Stimulated activated CD8-positive, alpha-beta memory T cell treated with anti-CD3 and anti-CD28 coated beads, Interleukin-4, amount 100 ng/mL, for 1 hour (primary cell): Measurements from ENCODE around the gene CYTH3.
"Not testable (repeated sequence)": the region's sequence is repeated elsewhere in the genome, so short reads cannot be mapped to it uniquely, and the experiment has no call there.

Source experiments
- DNase-seq, 2 donors: peaks; one replicate each; pipeline ENCODE4 v3.0.0-alpha.2; 2020; ENCODE audit warnings: low read depth in 2 of 2, low spot score in 1 of 2

CYTH3 gene

DNA sequence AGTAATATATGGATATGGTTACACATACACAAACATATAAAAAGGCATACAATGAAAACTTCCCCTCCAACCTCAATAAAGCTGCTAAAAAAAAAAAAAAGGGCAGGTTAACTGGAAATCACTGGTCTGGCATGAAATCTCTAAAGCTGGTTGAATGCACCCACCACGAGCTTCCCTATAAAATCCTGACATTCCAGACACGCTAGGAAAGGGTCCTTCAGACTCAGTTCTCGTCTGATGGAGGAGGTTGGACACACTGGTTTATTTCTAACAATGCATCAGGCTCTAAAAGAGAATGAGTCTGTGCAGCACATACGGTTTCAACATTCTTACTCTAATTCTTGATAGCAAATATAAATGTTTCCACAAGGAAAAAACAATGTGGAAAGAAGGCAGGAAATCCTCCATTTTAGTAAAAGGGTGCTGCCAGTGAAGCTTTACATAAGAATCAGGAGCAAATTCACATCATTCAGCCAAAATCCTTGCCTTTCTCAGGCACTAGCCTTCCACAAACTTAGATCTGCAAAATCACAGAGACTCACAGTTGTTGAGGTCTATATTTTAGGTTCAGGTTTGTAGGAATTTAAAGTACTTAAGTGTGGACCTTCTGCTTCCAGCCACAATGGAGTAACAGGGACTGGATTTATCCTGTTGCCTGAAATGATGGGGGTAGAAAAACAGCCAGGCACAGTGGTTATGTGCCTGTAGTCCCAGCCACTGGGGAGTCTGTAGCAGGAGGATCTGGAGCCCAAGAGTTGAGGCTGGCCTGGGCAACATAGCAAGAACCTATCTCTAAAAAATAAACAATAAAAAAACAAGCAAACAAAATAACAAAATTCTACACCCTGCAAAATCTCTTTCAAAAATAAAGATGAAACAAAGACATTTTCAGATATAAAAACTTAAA lies 73.5 kb downstream of the CYTH3 start:
- DNase-seq = no peak

DNA sequence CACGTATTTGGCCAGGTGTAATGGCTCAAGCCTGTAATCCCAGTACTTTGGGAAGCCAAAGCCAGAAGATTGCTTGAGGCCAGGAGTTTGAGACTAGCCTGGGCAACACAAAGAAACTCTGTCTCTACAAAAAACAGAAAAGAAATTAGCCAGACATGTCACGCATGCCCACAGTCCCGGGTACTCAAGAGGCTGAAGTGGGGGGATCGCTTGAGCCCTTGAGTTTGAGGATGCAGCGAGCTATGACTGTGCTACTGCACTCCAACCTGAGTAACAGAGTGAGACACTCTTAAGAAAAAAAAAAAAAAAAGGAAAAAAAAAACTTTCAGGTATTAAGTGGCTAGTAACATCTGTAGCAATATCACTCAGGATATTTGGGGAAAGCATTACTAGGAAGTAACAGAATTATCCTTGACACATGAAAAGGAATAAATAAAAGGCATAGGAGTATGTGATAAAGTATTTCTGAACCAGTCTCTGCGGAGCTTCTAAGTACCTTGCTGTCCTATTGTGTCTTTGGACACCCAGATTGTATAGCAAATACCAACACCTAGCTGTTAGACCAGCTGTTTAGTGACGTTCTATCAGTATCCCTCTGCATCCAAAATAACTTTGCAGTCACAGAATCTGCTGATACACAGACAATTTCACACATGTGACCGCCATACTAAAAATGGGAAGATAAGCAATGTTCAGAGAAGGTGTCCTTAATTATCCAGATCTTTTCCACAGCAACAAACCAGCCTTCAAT lies 74.4 kb downstream of the CYTH3 start:
- no peak for DNase-seq

DNA sequence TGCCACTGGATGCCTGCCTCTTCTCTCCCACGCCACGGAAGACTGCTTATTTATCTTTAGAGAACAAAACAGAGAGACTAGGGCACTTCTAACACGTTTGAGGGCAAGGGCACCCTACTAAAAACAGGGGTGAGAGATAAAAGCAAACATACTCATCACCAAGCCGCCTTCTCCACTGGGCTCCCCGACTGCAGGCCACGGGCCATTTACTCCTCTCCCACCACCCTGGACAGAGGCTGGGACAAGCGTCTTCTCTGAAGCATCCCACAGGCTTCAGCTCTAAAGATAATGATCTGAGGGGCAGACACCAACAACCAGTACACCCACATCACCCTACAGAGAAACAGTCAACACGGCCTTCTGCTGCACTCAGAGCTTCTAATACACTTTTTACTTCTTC lies 78.7 kb downstream of the CYTH3 start:
- DNase-seq = no peak

DNA sequence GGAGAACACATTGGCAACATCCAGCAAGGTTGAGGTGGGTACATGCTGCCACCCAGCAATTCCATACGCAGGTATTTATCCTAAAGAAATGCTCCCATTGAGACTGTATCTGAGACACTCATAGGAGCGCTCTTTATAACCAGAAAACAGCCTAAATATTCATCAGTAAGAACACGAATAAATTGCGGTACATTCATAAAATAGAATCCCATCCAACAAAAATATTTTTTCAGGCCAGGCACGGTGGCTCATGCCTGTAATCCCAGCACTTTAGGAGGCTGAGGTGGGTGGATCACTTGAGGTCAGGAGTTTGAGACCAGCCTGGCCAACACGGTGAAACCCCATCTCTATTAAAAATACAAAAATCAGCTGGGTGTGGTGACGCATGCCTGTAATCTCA lies 81.9 kb downstream of the CYTH3 start:
- not testable (repeated sequence) for DNase-seq

DNA sequence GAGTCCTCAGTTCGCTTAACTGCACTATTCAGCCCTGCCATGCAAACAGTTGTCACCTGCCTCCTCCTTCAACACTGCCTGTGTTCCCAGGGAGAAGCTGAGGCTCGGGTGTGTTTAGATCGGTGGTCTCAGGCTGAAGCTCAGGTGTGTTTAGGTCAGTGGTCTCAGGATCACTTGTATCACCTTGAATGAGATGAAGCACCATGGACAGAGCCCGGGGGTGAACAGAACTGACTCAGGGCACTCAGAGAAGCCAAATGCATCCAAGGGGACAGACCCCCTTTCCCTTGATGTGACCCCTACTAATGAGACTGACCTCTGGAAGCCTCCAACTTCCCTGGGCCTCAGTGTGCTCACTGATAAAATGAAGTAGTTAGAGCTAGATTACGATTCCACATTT lies 84.0 kb downstream of the CYTH3 start:
- DNase-seq = no peak

DNA sequence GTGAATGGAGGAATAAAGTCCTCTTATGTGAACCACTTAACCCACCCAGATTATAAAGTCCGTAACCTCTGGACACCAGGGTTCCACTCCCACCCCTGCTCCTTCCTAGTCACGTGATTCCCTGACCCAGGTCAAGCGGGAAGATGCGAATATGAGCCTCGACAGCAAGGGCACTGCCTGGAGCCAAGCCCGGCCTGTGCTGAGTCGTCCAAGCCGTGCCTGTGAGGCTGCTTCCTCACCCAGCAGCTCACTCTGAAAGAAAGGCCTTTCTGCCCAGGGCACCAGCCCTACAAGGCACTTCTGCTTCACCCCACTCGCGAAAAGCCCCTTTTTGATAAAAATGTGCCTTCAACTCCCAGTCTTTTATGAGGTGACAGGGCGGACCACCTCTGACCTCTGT lies 85.8 kb downstream of the CYTH3 start:
- no peak for DNase-seq

DNA sequence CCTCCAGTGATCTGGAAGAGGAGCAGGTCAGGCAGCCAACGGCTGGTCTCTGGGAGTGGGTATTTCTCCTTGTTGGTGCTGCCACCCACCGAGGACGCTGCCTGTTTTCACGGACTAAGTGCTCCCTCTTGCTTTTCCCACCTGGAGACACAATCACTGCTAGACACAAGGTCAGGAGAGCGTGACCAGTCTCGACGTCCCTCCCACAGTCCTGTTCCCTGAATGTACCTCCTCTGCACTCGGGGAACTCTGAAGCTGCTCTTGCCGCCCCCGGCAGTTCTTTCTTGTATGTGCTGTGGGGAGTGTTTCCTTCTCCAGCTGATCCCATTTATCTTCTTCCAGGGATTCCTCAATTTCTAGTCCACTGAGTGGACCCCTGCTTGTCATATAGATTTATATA lies 89.4 kb downstream of the CYTH3 start:
- DNase-seq = no peak

DNA sequence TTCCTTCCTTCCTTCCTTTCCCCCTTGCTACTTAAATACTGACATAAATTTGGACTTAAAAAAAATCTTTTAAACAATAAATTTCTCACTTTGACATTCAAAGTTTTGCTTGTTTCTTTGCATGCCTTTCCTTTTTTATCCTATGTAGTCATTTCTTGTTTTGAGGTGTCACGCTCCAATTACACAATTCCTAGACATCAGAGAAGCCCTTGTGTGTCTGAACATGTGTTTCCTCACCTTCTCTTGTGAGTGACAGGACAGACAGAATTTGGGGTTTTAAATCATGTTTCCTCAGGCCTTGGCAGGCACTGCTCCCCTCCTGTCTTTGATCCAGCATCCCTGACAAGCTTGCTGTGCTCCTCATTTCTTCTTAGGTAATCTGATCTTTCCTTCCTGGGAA lies 91.3 kb downstream of the CYTH3 start:
- no peak for DNase-seq

DNA sequence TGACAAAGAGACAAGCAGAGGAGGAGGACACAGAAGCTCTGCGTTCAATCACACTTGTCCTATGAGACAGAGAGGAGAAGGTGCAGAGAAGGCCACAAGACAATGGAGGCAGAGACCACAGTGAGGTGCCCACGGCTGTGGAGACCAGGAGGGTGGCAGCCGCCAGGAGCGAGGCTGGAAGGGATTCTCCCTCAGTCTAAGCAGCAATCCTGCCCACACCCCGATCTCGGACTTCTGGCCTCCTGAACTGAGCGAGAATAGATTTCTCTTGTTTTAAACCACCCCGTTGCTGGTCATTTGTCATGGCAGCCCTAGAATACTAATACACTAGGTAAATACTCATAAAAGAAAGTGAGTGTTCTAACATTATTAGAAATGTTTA lies 92.1 kb downstream of the CYTH3 start:
- no peak for DNase-seq

DNA sequence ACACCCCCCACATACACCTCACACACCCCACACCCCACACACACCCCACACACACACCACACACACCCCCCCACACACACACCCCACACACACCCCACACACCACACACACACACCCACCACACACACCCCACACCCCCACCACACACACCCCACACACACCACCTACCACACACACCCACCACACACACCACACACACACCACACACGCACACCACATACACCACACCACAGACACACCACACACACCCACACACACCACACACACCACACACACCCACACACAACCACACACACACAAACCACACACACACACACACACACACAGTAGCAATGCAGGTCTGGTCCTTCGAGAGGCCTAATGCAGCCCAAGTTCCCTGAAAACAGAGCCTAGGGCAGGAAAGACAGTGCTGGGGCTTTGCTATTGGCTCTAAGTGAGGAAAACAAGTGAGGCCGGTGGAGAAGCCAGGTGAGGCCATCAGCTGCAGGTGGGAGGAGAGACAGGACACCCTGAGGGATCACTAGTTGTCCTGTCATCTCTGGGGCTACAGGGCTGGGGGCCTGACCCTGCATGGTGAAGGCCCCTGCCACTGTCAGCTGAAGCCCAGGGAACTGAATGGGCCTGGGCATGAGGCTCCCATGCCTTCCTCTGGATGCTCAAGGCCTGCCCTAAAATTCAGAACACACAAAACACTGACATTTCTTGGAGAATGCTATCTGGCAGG lies 92.6 kb downstream of the CYTH3 start:
- no peak for DNase-seq

DNA sequence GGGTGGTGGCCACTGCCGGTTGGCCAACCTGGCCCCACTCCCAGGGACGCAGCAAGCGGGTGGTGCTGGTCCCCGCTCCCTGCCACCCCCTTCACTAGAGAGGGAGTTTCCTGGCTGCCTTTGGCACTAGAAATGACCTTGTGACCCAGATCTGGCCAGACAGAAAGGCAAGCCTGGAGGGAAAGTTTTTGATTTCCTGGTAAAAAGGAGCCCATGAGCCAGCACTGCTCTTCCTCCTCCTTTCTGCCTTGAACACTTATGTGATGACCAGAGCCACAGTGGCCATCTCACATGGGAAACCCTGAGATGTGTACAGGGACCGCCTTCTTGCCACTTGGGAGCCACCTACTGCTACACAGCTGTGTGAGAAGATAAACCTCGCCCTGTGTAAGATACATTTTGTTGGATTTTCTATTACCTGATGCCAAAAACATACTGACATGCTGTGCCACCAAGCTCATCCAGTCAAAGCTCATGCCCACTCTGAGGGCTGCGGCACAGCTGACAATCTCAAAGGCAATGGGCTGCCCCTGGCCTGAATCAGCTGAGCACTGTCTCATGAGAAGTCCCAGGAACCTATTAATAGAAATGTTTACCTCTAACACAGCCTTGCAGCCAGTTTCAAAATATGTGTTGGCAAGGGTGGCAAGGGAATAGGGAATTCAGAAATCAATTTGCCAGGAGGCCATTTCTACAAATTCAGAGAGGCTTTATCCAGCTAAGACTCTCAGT lies 94.0 kb downstream of the CYTH3 start:
- no peak for DNase-seq

DNA sequence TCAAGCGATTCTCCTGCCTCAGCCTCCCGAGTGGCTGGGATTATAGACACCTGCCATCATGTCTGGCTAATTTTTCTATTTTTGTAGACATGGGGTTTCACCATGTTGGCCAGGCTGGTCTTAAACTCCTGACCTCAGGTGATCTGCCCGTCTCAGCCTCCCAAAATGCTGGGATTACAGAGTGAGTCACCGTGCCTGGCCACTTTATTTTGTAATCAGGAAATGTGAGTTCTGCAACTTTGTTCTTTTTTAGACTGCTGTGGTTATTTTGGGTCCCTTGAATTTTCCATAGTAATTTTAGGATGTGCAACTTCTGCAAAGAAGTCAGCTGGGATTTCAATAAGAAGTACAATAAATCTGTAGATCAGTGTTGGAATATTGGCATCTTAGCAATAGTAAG lies 96.8 kb downstream of the CYTH3 start:
- no peak for DNase-seq

DNA sequence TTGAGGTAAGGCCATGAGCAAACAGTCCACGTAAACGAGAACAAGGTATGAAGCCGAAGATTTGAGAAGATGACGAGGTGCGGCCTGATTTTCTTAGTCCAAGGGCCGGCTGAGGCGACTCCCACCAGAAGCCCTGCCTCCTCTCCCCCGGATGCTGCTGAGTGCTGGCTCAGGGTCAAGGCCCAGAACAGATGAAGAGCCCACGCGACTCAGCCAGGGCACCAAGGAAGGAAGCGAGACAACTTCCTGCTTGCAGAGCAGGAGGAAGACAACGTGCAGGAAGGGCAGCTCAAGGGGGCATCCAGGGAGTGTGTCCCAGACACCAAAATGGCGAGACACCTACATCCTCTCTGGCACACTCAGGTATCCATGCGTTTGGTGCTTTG lies 99.5 kb downstream of the CYTH3 start:
- DNase-seq = no peak

DNA sequence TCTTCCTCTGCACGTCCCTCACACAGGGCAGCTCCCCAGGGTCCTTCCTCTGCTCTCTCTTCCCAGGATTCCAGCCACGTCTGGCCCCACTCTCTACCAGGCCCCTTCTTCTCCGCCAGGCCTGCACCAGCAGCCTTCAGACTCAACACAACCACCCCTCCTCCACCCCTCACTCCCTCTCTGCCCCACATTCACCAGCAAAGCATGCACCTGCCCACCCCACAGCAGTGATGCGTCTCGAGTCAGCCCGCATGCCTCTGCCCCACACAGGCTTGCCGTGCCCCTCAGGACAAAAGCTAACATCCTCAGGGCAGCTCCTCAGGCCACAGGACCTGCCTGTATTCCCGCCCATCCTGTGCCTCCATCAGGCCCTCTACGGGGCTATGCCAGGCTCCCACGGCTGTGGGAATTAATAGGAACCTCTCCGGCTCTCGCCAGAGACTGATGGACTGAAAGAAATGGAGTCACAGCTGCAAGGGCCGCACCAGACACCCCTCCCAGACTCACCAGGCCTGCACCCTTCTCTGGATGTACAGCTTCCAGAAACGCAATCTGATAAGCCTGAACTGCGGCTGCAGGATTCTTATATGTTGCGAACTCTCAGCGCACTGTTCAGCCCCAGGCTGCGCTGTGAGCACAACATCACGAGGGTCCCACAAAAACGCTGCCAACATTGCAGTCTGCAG lies 100.1 kb downstream of the CYTH3 start:
- no peak for DNase-seq

DNA sequence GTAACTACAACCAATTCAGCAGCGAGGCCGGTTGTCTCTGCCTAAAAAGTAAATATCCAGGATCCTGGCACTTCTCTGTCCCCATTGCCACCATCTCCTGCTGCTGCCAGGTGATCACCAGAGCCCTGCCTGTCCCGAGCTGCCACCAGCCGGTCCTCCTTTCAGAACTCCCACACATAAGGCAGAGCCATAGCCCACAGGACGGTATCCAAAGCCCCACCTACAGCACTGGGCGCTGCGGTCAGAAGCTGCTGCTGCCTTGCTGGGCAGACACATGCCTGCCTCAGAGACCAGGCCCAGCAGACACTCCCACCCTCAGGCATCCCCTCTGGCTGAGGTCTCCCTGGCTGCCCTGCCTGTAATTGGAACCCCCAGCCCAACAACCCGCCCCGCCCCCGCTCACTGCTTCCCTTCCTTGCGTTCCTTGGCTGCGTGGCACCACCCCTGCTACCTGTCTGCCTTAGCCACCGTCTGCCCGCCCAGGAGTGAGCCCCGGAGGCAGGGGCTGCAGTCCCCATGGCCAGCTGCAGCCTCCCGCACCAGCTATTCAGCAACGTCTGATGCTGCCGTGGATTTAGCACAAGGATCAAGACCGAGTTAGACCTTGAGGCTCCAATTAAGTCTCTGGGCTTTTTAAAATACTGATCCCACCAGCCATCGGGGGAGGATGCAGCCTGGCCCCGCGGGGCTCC lies 100.7 kb downstream of the CYTH3 start:
- no peak for DNase-seq

DNA sequence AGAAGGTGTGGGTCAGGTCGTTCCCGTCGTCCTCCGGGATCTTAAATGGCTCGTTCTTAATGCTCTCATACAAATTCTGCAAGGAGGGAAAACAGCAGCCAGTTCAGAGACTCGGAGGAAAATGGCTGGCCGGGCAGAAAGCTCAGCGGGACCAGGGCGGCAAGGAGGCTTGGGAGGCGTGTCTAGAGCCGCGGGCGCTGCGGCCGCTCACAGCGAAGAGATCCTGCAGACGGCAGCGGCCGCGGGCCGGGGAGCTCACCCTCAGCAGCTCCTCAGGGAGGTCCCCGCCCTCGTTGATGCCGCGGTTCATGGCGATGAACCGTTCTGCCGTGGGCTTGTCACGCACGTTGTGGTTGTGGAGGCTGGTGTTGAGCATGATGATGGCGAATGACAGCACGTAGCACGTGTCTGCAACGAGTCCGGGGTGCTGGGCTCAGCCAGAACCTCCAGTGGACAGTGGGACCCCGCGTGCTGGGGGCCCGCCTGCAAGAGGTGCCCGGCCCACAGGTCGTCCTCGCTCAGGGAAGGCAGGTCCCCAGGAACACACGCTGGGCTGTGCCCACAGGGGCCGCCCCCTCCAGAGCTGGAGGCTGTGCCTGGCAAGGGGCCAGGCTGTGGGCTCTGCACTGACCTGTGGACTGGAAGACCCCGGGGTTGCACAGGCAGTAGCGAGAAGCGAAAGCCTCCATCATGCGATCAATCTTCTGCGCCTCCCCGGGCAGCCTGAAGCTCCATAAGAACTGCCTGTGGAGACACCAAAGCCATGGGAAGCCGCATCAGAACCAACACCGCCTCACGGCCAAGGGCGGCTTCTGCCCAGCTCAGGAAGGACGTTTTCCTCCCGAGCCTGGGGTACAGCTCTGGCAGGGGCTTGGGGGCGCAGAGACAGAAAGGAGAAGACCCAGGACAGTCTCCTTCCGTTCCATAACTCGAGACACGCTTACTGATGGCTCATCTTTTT lies 101.6 kb downstream of the CYTH3 start:
- DNase-seq = no peak

DNA sequence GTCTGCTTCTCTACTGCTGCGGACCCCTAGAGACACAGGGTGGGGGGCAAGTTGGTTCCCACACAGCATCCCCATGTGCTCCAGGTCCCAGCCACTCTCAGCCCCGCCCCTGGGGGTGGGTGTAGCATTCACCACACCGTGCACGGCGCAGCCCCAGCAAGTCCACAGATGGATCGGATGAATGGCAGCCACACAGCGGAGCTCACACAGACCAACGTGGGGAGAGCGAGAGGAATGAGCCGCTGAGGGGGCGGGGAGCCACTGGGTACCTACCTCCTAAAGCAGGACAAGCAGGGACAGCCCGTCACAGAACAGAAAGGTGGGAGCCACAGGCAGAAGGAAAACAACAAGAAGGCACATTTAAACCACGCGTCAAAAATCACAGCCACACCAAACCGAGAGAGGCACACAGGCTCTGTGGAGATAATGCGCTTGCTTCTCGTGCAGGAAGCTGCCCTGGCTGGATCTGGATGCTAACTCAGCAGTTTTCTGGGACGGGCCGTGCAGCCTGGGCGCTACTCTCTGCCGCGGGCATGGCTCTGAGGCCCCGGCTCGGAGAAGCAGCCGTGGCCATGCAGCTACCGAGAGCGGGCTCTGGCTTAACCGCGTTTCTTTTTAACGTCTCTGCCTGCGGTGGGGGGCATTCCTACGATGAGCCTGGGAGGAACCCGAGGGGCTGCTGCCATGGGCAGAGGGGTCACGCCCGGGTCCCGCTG lies 102.5 kb downstream of the CYTH3 start:
- DNase-seq = no peak

DNA sequence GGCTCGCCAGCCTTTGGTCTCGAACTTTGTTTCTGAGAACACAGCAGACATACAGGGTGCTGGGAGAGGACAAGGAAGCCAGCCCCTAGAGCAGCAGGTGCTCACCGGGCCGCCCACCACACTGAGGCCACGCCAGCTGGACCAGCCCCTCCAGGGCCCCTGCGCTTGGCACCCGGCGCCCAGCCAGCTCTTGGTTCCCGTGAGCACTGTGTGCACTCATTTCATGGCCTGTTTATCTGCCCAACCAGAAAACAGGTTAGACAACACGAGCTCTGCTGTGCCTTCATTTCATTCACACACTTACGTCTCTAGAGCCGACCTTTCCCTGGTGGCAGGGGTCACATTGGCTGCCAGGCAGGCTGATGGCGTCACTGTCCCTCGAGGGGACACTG lies 104.0 kb downstream of the CYTH3 start:
- no peak for DNase-seq
